Activated naive CD4-positive, alpha-beta T cell treated with anti-CD3 and anti-CD28 coated beads, Interleukin-2, amount 50 U/mL, for 24 hours (primary cell): Measurements from ENCODE around the gene DPYD.
"Not testable (repeated sequence)": the region's sequence is repeated elsewhere in the genome, so short reads cannot be mapped to it uniquely, and the experiment has no call there.

Source experiments
- H3K27ac Mint-ChIP-seq: one replicate; pipeline ENCODE4 v1.8.0; 2021; ENCODE audit warnings: mild to moderate bottlenecking, mixed read lengths
- H3K27me3 Mint-ChIP-seq: one replicate; pipeline ENCODE4 v1.8.0; 2021; ENCODE audit warnings: mixed read lengths
- H3K36me3 Mint-ChIP-seq: one replicate; pipeline ENCODE4 v1.8.0; 2021; ENCODE audit warnings: mixed read lengths
- H3K4me1 Mint-ChIP-seq: one replicate; pipeline ENCODE4 v1.8.0; 2021; ENCODE audit warnings: mixed read lengths
- H3K4me3 Mint-ChIP-seq: one replicate; pipeline ENCODE4 v1.8.0; 2021; ENCODE audit warnings: mild to moderate bottlenecking, mixed read lengths
- H3K9me3 Mint-ChIP-seq: one replicate; pipeline ENCODE4 v1.8.0; 2021; ENCODE audit warnings: mixed read lengths

Gene DPYD

DNA sequence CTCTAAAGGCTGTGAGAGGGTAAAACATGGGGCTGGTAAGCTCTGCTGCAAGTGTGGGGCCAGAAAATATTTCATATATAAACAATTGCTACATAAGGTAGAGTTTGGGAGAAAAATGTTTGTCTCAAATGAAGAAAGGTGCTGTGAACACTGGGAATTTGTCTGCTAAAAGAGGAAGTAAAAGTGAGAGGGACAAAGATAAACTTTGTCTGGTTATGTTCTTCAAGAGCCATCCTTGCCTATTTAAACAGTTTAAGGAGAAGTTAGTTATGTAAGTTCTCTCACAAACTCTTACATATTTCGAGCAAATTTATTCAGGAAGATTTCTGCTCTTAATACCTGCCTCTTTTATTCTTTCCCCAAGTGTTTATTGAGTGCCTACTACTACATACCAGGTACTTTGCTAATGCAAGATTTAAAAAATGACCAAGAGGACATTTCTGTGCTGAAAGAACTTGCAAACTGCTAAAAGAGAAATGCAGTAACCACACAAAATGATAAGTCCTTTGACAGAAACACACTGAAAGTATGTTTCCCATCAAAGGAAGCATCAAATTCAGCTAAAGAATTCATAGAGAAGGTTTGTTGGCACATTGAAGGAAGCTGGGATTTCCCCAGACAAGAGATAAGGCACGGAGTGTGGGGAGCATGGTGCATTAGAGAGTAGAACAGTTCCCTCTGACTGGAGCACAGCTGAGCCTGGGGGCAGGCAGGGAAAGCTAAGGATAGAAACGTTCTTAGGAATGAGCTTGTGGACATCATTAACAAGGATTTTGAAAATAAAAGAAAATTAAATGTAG lies 650.1 kb downstream of the DPYD start:
- Mint-ChIP-seq H3K36me3 (peaks cover 31% of the 10 kb centered on the region), H3K4me3 (no peak overlapping the region), H3K27me3 (no peaks in the 10 kb centered on the region), H3K4me1 (no peaks in the 10 kb centered on the region), H3K27ac (no peak overlapping the region), H3K9me3 (peaks cover 4% of the 10 kb centered on the region)

DNA sequence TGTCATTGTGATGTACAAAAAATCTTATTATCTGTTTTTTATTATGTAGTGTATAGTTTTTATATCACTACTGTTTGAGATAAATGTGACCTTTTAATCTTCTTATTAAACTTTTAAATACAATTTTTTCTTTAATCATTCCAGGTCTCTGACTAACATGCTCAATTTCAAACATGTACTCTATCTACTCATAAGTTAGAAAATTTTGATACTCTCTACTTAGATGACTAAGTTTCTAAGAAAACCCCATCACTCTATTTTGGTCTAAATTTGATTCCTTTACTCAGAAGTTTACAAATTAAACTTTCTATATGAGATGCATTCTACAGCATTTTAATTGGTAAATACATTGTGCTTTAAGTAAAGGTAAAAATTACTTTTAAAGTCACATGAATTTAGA lies 655.2 kb downstream of the DPYD start:
- Mint-ChIP-seq H3K4me3 (no peak overlapping the region), H3K27ac (no peak overlapping the region), H3K9me3 (peaks cover 4% of the 10 kb centered on the region), H3K36me3 (peaks cover 22% of the 10 kb centered on the region), H3K4me1 (no peaks in the 10 kb centered on the region), H3K27me3 (no peaks in the 10 kb centered on the region)

DNA sequence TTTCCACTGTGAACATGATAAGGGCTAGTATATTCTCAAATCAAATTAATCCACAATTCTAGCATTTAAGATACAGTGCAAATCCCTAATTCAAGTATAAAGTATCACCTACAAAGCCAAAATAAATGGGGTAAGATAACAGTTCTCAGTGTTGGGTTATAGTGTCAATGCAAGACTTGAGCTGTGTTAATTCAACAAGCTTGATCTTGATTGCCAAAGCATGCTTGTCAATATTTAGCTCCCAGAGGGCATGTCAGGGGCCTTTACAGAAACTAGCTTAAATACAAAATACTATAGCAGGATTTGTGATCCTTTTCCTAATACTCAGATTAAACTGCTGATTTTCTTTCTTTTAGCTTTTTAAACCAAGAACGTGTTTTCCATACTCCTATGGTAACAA lies 658.0 kb downstream of the DPYD start:
- no peak overlapping the region for H3K4me3 Mint-ChIP-seq
- no peak overlapping the region for H3K27ac Mint-ChIP-seq
- no peaks in the 10 kb centered on the region for H3K4me1 Mint-ChIP-seq
- H3K27me3 Mint-ChIP-seq: no peaks in the 10 kb centered on the region
- H3K9me3 Mint-ChIP-seq: no peaks in the 10 kb centered on the region
- peaks cover 11% of the 10 kb centered on the region for H3K36me3 Mint-ChIP-seq

DNA sequence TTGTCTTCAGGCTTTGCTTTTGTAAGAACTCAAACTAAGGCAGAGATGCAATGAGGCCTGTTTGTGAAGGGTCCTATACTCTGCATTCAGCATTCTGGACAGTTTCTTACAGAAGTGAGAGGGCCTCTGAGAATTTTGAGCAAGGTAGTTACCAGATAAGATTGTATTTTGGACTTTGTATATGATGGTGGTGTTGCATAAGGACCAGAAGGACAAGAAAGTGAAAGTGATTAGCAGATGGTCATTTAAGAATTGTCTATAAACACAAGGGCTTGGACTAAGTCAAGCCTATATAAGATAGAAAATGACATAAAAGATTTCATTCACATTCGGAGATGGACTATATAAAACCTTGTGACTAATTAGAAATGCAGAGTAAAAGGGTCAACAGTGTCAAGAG lies 662.2 kb downstream of the DPYD start:
- Mint-ChIP-seq H3K9me3 (no peaks in the 10 kb centered on the region), H3K4me1 (no peaks in the 10 kb centered on the region), H3K27ac (no peak overlapping the region), H3K27me3 (no peaks in the 10 kb centered on the region), H3K4me3 (no peak overlapping the region), H3K36me3 (peaks cover 6% of the 10 kb centered on the region)

DNA sequence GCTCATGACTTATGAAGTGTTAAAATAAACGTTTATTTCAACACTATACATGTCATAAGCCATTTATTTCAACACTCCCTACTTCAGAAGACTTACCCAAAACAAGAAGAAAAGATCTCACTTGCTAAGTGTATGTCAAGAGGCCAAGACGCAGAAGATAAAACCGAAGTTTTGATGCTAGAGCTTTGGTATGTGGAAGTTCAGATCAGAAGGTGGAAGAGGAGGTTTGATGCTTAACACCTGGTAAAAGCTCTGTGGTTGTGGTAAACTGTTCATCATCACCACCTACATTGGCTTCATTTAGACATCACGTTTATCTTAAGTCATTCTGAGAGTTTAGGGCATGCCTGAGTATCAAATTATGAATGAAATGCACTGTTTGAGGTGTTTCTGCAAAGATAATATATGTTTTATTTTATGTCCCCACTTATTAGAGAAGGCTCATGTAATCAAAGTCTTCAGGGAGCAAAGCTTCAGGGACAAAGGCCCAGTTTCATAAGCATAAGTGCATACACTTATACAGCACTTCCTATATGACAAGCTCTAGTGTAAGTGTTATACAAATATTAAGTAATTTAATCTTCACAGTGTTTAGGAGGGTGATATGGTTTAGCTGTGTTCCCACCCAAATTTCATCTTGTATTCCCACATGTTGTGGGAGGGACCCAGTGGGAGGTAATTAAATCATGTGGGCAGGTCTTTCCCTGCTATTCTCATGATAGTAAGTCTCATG lies 665.9 kb downstream of the DPYD start:
- Mint-ChIP-seq H3K4me3 (no peak overlapping the region), H3K27ac (no peak overlapping the region), H3K36me3 (peaks cover 8% of the 10 kb centered on the region), H3K27me3 (no peaks in the 10 kb centered on the region), H3K4me1 (no peaks in the 10 kb centered on the region), H3K9me3 (no peaks in the 10 kb centered on the region)

DNA sequence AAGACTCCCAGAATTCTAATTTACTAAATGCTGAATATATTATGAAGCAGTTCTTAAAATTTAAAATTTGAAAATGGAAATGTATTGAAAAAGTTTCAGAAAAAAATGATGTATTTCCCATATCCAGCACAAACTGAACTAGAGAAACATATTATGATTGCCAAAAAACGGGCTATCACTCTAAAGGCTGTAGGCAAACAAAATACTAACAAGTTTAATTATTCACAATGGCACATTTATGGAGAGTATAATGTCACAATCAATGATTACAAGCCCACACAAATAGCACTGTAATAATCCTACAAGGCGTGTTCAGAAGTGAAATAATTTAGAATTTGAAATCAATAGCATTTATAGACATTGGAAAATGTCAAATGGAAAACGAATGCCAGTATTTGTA lies 667.9 kb downstream of the DPYD start:
- Mint-ChIP-seq H3K4me3 (no peak overlapping the region), H3K27ac (no peak overlapping the region), H3K9me3 (peaks cover 5% of the 10 kb centered on the region), H3K36me3 (peaks cover 17% of the 10 kb centered on the region), H3K4me1 (no peaks in the 10 kb centered on the region), H3K27me3 (no peaks in the 10 kb centered on the region)

DNA sequence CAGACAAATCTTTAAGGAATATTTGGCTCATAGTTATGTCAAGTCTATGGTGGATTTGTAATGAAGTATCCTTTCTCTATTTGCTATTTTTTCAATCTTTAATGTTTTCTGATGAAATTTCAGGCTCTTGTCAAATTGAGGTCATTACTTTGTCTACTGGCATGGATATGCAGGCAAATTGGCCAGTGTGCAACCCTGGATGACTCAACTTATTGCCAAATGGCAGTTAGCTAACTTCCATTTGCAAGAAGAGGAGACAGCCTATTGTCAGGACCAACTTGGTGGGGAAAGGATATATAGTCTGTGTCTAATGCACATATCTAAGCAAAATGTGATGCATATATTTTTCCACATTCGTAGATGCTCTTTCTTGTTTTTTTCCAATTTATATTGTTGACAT lies 668.8 kb downstream of the DPYD start:
- Mint-ChIP-seq H3K27ac (no peak overlapping the region), H3K27me3 (no peaks in the 10 kb centered on the region), H3K9me3 (peaks cover 5% of the 10 kb centered on the region), H3K4me3 (no peak overlapping the region), H3K36me3 (peaks cover 17% of the 10 kb centered on the region), H3K4me1 (no peaks in the 10 kb centered on the region)

DNA sequence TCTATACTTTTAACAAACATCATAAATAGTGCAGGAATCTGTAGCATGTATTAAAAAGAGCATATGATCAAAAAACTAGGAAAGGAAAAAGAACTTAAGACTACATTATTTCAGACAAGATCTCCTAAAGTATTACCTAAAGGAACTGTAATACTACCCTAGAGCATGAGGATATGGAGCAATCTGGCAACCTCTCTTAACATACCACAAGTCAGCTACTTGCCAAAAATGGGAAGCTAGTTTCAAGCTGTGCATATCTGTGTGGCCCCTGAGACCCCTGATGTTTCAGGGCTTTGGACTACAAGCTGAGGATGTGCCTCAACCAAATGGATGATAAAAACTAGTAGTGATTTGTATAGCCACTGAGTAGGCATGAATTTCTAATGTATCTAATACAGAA lies 673.6 kb downstream of the DPYD start:
- Mint-ChIP-seq H3K27ac (no peak overlapping the region), H3K4me1 (no peaks in the 10 kb centered on the region), H3K9me3 (peaks cover 5% of the 10 kb centered on the region), H3K36me3 (peaks cover 16% of the 10 kb centered on the region), H3K4me3 (no peak overlapping the region), H3K27me3 (no peaks in the 10 kb centered on the region)

DNA sequence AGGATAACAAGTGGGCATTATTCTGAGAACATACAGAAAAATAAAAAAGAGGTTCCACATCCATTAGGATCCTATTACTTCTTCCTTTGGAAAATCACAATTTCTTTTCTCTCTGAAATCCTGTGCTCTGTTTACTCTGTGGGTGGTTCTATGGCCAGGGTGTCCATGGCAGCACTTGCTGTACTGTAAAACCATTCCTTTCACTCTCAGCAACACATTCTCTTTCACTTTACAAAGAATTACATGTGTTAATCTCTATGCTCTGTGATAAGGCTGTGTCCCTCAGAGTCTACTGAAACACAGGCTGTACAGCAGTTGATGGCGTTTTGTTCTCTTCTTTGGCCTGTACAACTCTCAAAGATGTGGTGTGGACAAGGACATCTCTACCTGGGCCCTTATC lies 675.2 kb downstream of the DPYD start:
- H3K4me3 Mint-ChIP-seq: no peak overlapping the region
- peaks cover 5% of the 10 kb centered on the region for H3K9me3 Mint-ChIP-seq
- H3K36me3 Mint-ChIP-seq: peaks cover 14% of the 10 kb centered on the region
- no peaks in the 10 kb centered on the region for H3K4me1 Mint-ChIP-seq
- H3K27ac Mint-ChIP-seq: no peak overlapping the region
- no peaks in the 10 kb centered on the region for H3K27me3 Mint-ChIP-seq

DNA sequence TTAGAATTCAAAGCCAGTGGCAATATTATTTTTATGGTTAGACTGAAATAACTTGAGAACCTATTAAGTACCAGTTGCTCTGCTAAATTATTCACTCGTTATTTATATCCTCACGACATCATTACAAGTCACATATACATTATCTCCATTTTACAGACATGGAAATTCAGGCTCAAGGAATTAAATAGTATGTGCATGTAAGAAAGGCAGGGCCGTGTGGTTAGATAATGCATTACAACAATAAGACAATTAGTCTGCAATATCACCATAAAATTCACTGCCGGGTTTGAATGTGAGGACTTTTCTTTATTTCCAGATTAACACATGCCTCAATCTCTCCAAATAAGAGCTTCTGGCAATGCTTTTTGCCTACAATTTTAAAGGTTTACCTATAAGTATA lies 675.8 kb downstream of the DPYD start:
- H3K9me3 Mint-ChIP-seq: peaks cover 5% of the 10 kb centered on the region
- H3K36me3 Mint-ChIP-seq: peaks cover 9% of the 10 kb centered on the region
- no peak overlapping the region for H3K4me3 Mint-ChIP-seq
- H3K4me1 Mint-ChIP-seq: no peaks in the 10 kb centered on the region
- no peak overlapping the region for H3K27ac Mint-ChIP-seq
- H3K27me3 Mint-ChIP-seq: no peaks in the 10 kb centered on the region

DNA sequence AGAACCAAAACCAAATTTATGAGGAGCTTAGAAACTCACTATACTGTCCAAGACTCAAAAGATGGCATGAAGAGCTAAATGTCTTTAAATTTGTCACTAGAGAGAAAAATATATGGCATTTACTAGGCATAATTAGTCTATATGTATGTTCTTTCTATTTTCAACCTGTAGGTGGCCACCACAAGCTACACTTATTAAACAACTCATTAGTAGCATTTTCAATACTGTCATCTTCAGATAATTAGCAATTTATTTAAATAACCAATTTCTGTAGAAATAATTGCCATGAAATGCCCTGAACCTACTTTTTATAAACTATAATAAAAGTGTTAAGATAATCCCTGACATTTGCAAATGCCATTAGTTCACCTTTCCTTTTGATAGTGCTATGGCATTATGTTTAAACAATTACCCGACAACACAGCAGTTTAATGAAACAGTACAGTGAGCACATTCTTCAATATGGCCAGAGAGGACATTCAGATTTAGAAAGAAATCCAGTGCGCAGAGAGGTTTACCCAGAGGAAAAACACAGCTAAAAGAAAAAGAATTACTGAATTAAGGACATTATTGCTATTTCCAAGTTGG lies 676.8 kb downstream of the DPYD start:
- Mint-ChIP-seq H3K36me3 (peaks cover 3% of the 10 kb centered on the region), H3K4me3 (no peak overlapping the region), H3K4me1 (no peaks in the 10 kb centered on the region), H3K27me3 (no peaks in the 10 kb centered on the region), H3K27ac (no peak overlapping the region), H3K9me3 (peaks cover 2% of the 10 kb centered on the region)

DNA sequence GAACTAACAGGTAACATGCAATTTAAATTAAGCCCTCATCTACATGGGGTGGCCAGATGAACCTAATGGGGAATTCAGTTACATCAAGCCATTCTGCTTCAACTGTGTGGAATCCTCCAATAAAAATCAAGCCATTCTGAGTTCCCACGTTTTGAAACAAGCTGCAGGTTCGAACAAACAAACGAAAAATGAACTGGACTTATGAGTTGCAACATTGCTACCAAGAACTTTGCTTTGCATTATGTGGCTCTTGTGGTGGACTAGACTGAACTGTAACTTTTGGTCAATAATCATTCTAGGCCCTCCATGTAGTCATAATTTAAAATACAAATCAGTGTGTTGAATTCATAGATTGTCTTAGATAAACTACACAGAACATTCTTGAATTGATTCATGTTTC lies 682.0 kb downstream of the DPYD start:
- Mint-ChIP-seq H3K36me3 (peaks cover 8% of the 10 kb centered on the region), H3K27ac (no peak overlapping the region), H3K4me3 (no peak overlapping the region), H3K27me3 (no peaks in the 10 kb centered on the region), H3K9me3 (no peaks in the 10 kb centered on the region), H3K4me1 (no peaks in the 10 kb centered on the region)

DNA sequence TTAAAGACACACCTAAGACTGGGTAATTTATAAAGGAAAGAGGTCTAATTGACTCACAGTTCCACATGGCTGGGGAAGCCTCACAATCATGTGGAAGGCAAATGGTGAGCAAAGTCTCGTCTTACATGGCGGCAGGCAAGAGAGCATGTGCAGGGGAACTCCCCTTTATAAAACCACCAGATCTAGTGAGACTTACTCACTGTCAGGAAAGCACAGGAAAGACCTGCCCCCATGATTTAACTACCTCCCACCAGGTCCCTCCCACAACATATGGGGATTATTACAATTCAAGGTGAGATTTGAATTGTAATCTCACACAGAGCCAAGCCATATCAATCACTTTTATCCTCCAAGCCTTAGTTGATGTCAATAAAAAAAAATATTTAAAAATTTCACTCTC lies 689.5 kb downstream of the DPYD start:
- peaks cover 44% of the 10 kb centered on the region for H3K36me3 Mint-ChIP-seq
- not testable (repeated sequence) for H3K27me3 Mint-ChIP-seq

DNA sequence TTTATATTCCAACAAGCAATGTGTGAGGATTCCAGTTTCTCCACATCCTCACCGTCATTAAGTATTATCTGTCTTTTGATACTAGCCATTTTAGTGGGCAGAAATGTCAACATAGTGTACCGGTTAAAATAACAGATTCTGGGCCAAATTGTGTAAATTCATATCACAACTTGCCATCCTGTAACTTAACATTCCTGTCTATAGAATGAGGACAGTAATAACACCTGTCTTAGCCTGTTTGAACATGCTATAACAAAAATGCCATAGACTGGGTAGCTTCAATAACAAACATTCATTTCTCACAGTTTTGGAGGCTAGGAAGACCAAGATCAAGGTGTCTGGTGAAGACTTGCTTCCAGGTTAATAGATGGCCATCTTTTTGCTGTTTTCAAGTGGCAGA lies 708.2 kb downstream of the DPYD start:
- Mint-ChIP-seq H3K4me3 (no peak overlapping the region), H3K9me3 (no peaks in the 10 kb centered on the region), H3K27me3 (no peaks in the 10 kb centered on the region), H3K27ac (no peak overlapping the region), H3K36me3 (peaks cover 11% of the 10 kb centered on the region), H3K4me1 (no peaks in the 10 kb centered on the region)

More for the DNA sequence above, 689.5 kb downstream of the DPYD start:
- not testable (repeated sequence) for H3K4me1 Mint-ChIP-seq, H3K4me3 Mint-ChIP-seq, H3K27ac Mint-ChIP-seq, H3K9me3 Mint-ChIP-seq

DNA sequence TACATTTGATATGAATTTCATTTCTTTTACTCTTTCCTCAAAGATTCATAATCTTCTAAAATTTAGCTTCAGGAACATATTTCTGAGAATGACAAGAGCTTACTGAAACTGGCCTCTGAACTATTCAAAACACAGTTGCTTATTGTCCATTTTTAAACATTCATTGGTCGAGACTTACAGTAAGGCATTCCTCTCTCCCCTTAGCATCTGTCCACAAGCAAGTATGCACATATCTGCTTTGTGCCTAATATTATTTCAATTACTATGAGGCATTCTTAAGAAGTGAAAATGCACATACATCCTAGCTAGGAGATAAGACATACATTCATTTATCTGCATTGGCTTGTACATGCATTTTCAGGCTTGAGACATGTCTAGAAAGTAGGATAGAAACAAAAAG lies 710.5 kb downstream of the DPYD start:
- H3K9me3 Mint-ChIP-seq: no peaks in the 10 kb centered on the region
- H3K4me1 Mint-ChIP-seq: no peaks in the 10 kb centered on the region
- H3K27me3 Mint-ChIP-seq: no peaks in the 10 kb centered on the region

DNA sequence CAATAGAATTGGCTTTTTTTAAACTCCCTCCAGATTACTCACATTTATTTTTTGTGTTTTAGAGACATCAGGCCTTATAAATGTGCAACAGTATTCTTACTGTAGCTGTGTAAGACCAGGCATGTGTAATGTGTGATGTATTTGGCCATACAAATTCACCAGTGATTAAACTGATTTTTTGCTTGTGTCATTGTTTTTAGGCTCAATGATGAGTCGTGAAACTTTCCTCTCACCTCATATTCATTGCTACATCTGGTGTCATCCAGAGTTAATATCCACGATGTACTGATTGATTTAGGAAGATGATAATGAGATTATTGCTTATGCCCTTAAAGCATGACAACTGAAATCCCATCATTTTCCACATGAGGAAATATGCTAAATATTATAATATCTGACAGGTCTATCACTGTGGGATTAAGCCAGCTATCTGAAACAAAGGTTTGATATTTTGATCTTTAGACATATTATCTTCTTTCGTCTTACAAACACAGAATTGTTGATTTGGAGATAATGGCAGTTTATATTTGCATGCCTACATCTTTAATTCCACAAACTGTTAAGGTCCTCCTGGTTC lies 711.4 kb downstream of the DPYD start:
- H3K27me3 Mint-ChIP-seq: no peaks in the 10 kb centered on the region
- peaks cover 2% of the 10 kb centered on the region for H3K36me3 Mint-ChIP-seq
- no peak overlapping the region for H3K4me3 Mint-ChIP-seq
- H3K4me1 Mint-ChIP-seq: no peaks in the 10 kb centered on the region
- no peaks in the 10 kb centered on the region for H3K9me3 Mint-ChIP-seq
- H3K27ac Mint-ChIP-seq: no peak overlapping the region

More for the DNA sequence above, 710.5 kb downstream of the DPYD start:
- no peak overlapping the region for H3K27ac Mint-ChIP-seq
- peaks cover 6% of the 10 kb centered on the region for H3K36me3 Mint-ChIP-seq
- no peak overlapping the region for H3K4me3 Mint-ChIP-seq
